Measurements from ENCODE around the gene MRNIP.
A peak's percentile ranks its signal among the peaks of the same experiment; 100 is the strongest.

MRNIP gene

DNA sequence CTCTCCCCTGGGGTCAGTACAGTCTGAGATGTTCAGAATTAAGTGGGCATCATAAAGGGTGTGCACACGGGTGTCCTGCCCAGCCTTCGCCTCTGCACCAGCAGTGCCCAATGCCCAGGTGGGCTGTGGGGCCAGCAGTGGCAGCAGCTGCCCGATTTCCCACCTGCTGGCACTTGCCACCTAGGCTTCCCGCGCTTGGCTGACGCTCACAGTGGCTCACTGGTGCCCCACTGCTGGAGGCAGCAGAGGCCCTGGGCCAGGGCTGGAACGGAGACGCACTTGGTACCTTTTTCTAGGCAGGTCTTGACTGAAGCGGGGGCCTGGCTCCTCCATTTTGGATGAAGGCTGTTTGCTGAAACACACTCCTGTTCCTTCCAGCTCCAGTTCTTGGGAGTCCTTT is 17.0 kb downstream of the MRNIP start:
- H3K36me3 Mint-ChIP-seq (ENCODE audit: low read depth), result peaks cover 51% of the 10 kb centered on the region
- H3K4me3 Mint-ChIP-seq, result no peak overlapping the region
- peaks cover 7% of the 10 kb centered on the region for H3K27me3 Mint-ChIP-seq (ENCODE audit: low read depth, poor library complexity)
- TF ChIP-seq, protein P1, sequence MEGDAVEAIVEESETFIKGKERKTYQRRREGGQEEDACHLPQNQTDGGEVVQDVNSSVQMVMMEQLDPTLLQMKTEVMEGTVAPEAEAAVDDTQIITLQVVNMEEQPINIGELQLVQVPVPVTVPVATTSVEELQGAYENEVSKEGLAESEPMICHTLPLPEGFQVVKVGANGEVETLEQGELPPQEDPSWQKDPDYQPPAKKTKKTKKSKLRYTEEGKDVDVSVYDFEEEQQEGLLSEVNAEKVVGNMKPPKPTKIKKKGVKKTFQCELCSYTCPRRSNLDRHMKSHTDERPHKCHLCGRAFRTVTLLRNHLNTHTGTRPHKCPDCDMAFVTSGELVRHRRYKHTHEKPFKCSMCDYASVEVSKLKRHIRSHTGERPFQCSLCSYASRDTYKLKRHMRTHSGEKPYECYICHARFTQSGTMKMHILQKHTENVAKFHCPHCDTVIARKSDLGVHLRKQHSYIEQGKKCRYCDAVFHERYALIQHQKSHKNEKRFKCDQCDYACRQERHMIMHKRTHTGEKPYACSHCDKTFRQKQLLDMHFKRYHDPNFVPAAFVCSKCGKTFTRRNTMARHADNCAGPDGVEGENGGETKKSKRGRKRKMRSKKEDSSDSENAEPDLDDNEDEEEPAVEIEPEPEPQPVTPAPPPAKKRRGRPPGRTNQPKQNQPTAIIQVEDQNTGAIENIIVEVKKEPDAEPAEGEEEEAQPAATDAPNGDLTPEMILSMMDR (IDR thresholded peaks at IDR 0.05), result no peak
- DNase-seq, result no peak
- H3K9me3 Mint-ChIP-seq, result peaks cover 34% of the 10 kb centered on the region
- H3K4me1 Mint-ChIP-seq, result no peaks in the 10 kb centered on the region
- H3K27ac Mint-ChIP-seq, result no peak overlapping the region

DNA sequence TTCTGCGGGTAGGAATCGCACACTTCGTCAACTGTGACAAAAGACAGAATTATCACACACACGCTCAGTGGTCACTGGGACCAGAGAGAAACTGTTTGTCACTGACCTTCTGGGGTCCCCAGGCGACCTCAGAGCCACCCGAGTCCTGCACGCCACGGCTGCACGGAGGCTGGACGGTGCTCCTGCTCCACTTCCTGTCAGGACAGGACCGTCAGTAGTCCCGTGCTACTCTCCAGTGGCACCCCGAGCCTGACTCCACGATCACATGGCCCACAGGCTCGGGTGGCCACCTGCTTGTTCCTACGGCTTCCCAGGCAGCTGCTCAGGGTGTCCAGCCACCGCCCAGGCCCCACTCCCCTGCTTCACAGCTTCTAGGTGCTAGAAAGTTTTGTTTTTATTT is 17.9 kb downstream of the MRNIP start:
- Mint-ChIP-seq H3K27ac (no peak overlapping the region), H3K36me3 (ENCODE audit: low read depth) (peaks cover 60% of the 10 kb centered on the region), H3K4me1 (no peaks in the 10 kb centered on the region), H3K9me3 (peaks cover 29% of the 10 kb centered on the region), H3K27me3 (ENCODE audit: low read depth, poor library complexity) (peaks cover 4% of the 10 kb centered on the region), H3K4me3 (no peak overlapping the region)
- TF ChIP-seq, protein P1 (IDR thresholded peaks at IDR 0.05), result no peak
- DNase-seq, result no peak

DNA sequence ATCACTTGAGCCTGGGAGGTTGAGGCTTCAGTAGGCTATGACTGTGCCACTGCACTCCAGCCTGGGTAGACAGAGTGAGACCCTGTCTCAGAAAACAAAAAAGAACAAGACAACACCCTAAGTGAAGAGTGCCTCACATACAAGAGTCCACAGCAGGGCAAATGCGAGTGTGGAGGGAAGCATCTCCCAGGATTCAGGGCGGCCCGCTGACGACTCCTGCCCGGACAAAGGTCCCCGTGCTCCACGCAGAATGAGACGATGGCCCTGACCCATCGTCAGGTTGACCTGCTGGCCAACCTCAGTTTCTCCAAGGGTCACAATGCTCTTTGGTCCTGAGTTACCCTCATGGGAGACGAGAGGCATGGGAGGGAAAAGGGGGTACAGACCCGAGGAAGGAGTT is 18.3 kb downstream of the MRNIP start:
- TF ChIP-seq, protein P1 (IDR thresholded peaks at IDR 0.05), result no peak
- no peak for DNase-seq
- no peak overlapping the region for H3K4me3 Mint-ChIP-seq
- H3K27me3 Mint-ChIP-seq (ENCODE audit: low read depth, poor library complexity), result peaks cover 4% of the 10 kb centered on the region
- H3K4me1 Mint-ChIP-seq, result no peaks in the 10 kb centered on the region
- H3K27ac Mint-ChIP-seq, result peak overlapping the region; percentile 19
- H3K36me3 Mint-ChIP-seq (ENCODE audit: low read depth), result peaks cover 64% of the 10 kb centered on the region
- H3K9me3 Mint-ChIP-seq, result peaks cover 30% of the 10 kb centered on the region

DNA sequence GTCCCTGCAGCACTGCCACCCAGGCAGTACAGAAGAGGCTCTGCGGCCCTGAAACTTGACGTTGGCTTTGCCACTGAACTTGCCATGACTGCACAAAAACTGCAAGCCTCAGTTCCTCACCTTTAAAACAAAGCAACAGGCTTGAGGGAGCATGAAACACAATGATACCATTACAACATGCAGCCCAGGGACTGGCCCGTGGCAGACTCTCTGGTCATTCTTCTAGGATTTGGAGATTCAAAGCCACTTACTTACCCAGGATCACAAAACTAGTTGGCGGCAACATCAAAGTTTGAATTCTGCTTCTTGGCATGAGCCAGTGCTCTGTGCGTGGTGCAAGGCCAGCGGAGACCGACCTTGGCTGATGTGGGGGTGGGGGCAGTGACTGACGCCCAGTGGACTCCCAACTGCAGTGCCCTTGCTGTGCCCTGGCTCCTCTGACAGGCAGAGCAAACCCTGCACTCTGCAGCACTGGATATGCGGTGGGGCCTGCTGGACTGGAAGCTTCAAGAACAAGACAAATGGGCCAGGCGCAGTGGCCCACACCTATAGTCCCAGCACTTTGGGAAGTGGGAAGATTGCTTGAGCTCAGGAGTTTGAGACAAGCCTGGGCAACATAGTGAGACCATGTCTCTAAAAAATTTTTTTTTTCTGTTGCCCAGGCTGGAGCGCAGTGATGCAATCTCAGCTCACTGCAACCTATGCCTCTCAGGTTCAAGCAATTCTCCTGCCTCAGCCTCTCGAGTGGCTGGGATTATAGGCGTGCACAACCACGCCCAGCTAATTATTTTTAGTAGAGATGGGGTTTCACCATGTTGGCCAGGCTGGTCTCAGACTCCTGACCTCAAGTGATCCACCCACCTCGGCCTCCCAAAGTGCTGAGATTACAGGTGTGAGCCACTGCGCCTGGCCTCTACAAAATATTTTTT is 19.0 kb downstream of the MRNIP start:
- Mint-ChIP-seq H3K27ac (no peak overlapping the region), H3K27me3 (ENCODE audit: low read depth, poor library complexity) (peaks cover 4% of the 10 kb centered on the region), H3K4me3 (no peak overlapping the region), H3K36me3 (ENCODE audit: low read depth) (peaks cover 69% of the 10 kb centered on the region), H3K9me3 (peaks cover 24% of the 10 kb centered on the region), H3K4me1 (no peaks in the 10 kb centered on the region)
- no peak for DNase-seq
- TF ChIP-seq, protein P1 (IDR thresholded peaks at IDR 0.05), result no peak

DNA sequence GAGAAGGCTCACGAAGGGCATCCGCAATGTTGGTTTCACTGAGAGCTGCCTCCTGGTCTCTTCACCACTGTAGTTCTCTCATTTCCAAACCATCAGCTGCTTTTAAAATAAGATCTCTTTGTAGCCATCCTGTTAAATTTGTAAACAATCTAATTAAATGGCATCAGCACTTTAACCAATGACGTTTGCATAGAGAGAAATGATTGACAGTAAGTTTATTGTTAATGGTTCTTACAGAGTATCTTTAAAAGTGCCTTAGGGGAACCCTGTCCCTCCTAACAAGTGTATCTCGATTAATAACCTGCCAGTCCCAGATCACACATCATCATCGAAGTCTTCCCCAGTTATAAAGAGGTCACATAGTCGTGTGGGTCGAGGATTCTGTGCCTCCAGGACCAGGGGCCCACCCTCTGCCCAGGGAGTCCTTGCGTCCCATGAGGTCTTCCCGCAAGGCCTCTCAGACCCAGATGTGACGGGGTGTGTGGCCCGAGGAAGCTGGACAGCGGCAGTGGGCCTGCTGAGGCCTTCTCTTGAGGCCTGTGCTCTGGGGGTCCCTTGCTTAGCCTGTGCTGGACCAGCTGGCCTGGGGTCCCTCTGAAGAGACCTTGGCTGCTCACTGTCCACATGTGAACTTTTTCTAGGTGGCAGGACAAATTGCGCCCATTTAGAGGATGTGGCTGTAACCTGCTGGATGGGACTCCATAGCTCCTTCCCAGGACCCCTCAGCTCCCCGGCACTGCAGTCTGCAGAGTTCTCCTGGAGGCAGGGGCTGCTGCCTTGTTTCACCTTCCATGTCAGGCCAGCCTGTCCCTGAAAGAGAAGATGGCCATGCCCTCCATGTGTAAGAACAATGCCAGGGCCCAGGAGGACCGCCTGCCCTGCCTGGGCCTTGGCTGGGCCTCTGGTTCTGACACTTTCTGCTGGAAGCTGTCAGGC is 21.3 kb downstream of the MRNIP start:
- TF ChIP-seq, protein P1 (IDR thresholded peaks at IDR 0.05), result no peak
- Mint-ChIP-seq H3K4me3 (no peak overlapping the region), H3K4me1 (no peaks in the 10 kb centered on the region)

More for the DNA sequence above, 21.3 kb downstream of the MRNIP start:
- no peak for DNase-seq
- peak overlapping the region; percentile 68 for H3K27ac Mint-ChIP-seq
- H3K9me3 Mint-ChIP-seq, result peaks cover 17% of the 10 kb centered on the region
- H3K27me3 Mint-ChIP-seq (ENCODE audit: low read depth, poor library complexity), result no peaks in the 10 kb centered on the region
- H3K36me3 Mint-ChIP-seq (ENCODE audit: low read depth), result peaks cover 87% of the 10 kb centered on the region
